Body of pancreas (tissue), 4 donors: Measurements from ENCODE around the gene TENM3. TPM values are rescaled to one million over a fixed set of nuclear protein-coding genes. Genes with fewer than 3 reads are reported as not detected.

Experiments
- ATAC-seq: fragments of 150-250 bp; one replicate; pipeline ENCODE4 v1.9.1; 2016
- DNase-seq, 4 donors: peaks; one replicate each; pipeline ENCODE4 v3.0.0-alpha.2; 2019
- H3K27ac ChIP-seq, 4 donors: fragments of 200-600 bp; sonication (generic); 1 replicate in 3 of 4; 2 replicates in 1 of 4; pipeline versions ENCODE4 v1.5.1 to v1.6.1; 2016 to 2019; ENCODE audit warnings: mild to moderate bottlenecking in 1 of 4, mixed read lengths in 1 of 4, moderate library complexity in 1 of 4
- H3K27me3 ChIP-seq, 2 donors: fragments of 200-600 bp; sonication (generic); one replicate each; pipeline ENCODE4 v1.6.0; 2016; ENCODE audit warnings: mild to moderate bottlenecking in 1 of 2
- H3K36me3 ChIP-seq, 2 donors: fragments of 200-600 bp; sonication (generic); replicated peaks in 1 of 2; 2 replicates each; pipeline ENCODE4 v1.5.1; 2016; ENCODE audit warnings: low read depth in 2 of 2; ENCODE audit not compliant: insufficient read depth in 1 of 2
- H3K4me1 ChIP-seq: fragments of 200-600 bp; sonication (generic); one replicate; pipeline ENCODE4 v1.6.0; 2016
- H3K4me3 ChIP-seq, 2 donors: fragments of 200-600 bp; sonication (generic); 1 replicate in 1 of 2; 2 replicates in 1 of 2; pipeline ENCODE4 v1.5.1; 2016 to 2019
- H3K9me3 ChIP-seq, 3 donors: fragments of 200-600 bp; sonication (generic); 1 replicate in 2 of 3; 2 replicates in 1 of 3; pipeline ENCODE4 v1.5.1; 2016
- CTCF ChIP-seq, 7 experiments: fragments of 450-650 bp in 4 of 7; fragments of 200-600 bp in 3 of 7; sonication (generic) in 3 of 7; IDR thresholded peaks; one replicate each; pipeline ENCODE4 v1.5.1; 2016 to 2019; ENCODE audit warnings: antibody characterized with exemption in 7 of 7
- POLR2A ChIP-seq, 3 donors: fragments of 450-650 bp; IDR thresholded peaks; one replicate each; pipeline ENCODE4 v1.6.1; 2016; ENCODE audit warnings: antibody characterized with exemption in 3 of 3, mild to moderate bottlenecking in 2 of 3
- WGBS, 2 donors: methylation state at CpG; one replicate each; pipeline ENCODE4 v1.1.5; 2017; 5-methylcytosine and 5-hydroxymethylcytosine counted together
- intact Hi-C: fragments of 100-400 bp; cut with DNase I; formaldehyde crosslinking; loops from one replicate; pipeline ENCODE4 v1.15.1; 2023
- total RNA-seq, 2 donors: library from RNA; depleted of rRNA; stranded (reverse); fragments of >200 nt; gene quantifications; one replicate each; pipeline ENCODE4 v1.1.0, GENCODE V29; 2016

TENM3 gene
- total RNA-seq, 2 donors from 2014 or later = 2.3 to 9.6 TPM

- Histone ChIP-seq H3K27me3 (no peaks in the 10 kb centered on the region), H3K4me1 (peaks cover 7% of the 10 kb centered on the region), H3K9me3 (no peaks in the 10 kb centered on the region), H3K4me3 (no peak overlapping the region), H3K27ac (no peak overlapping the region), H3K36me3 (no peaks in the 10 kb centered on the region)
- 93% methylated on average over 6 of the region's 6 CpGs for WGBS, 2 donors
- intact Hi-C loops = no loop called here
- TF ChIP-seq POLR2A (IDR thresholded peaks at IDR 0.05) = no peak
- ATAC-seq (no peak), DNase-seq (no peak)
Observed at GRCh38 chr4:182786991-182787390, 543.8 kb downstream of the TENM3 start.

- H3K27me3 ChIP-seq = no peaks in the 10 kb centered on the region
- DNase-seq (peak in 1 of 4 donors; percentile 25), ATAC-seq (no peak)
- 25 to 37% methylated on average over 7 of the region's 7 CpGs for WGBS, 2 donors
- H3K36me3 ChIP-seq = no peaks in the 10 kb centered on the region
- no peak for TF ChIP-seq CTCF (IDR thresholded peaks at IDR 0.05)
- no peak for TF ChIP-seq POLR2A (IDR thresholded peaks at IDR 0.05)
- H3K4me1 ChIP-seq = peaks cover 7% of the 10 kb centered on the region
- H3K4me3 ChIP-seq = no peak overlapping the region
- no peak overlapping the region for H3K27ac ChIP-seq
- no peaks in the 10 kb centered on the region for H3K9me3 ChIP-seq
- intact Hi-C loops = no loop called here
Observed at GRCh38 chr4:182788201-182788600, 545.0 kb downstream of the TENM3 start.

GRCh38 chr4:182789529-182789928 lies 546.3 kb downstream of the TENM3 start:
- Histone ChIP-seq H3K4me3 (no peak overlapping the region), H3K4me1 (peaks cover 7% of the 10 kb centered on the region), H3K27ac (no peak overlapping the region), H3K36me3 (peaks cover 0 to 2% of the 10 kb centered on the region in 2 donors), H3K9me3 (no peaks in the 10 kb centered on the region), H3K27me3 (no peaks in the 10 kb centered on the region)
- no peak for TF ChIP-seq POLR2A (IDR thresholded peaks at IDR 0.05)
- no peak for TF ChIP-seq CTCF (IDR thresholded peaks at IDR 0.05)
- 58 to 71% methylated on average over 7 of the region's 7 CpGs for WGBS, 2 donors
- no peak for ATAC-seq
- DNase-seq = no peak
- intact Hi-C loops = no loop called here

GRCh38 chr4:182795446-182796238 lies 552.4 kb downstream of the TENM3 start:
- H3K4me1 ChIP-seq = no peaks in the 10 kb centered on the region

More at GRCh38 chr4:182795446-182796238, 552.4 kb downstream of the TENM3 start:
- no peaks in the 10 kb centered on the region for H3K9me3 ChIP-seq
- WGBS, 2 donors = 50 to 58% methylated on average over 6 of the region's 6 CpGs
- no peak overlapping the region for H3K4me3 ChIP-seq
- ATAC-seq = no peak
- no peaks in the 10 kb centered on the region for H3K27me3 ChIP-seq
- TF ChIP-seq CTCF (IDR thresholded peaks at IDR 0.05) = no peak
- no peak for TF ChIP-seq POLR2A (IDR thresholded peaks at IDR 0.05)
- peak in 1 of 4 donors; percentile 36 for DNase-seq
- peaks cover 0 to 2% of the 10 kb centered on the region in 2 donors for H3K36me3 ChIP-seq
- H3K27ac ChIP-seq = no peak overlapping the region
- intact Hi-C loops = no loop called here
